Activated CD4-positive, alpha-beta T cell treated with anti-CD3 and anti-CD28 coated beads for 1 hour (primary cell): Measurements from ENCODE around the gene CAMK2G.
"Not testable (repeated sequence)": the region's sequence is repeated elsewhere in the genome, so short reads cannot be mapped to it uniquely, and the experiment has no call there.

ENCODE experiments used
- DNase-seq: peaks from one replicate; pipeline ENCODE4 v3.0.0-alpha.2; 2020

Gene CAMK2G

GRCh38 chr10:73838008-73838567 is 36.3 kb downstream of the CAMK2G start:
- DNase-seq, result no peak

GRCh38 chr10:73837072-73837471 is 37.3 kb downstream of the CAMK2G start:
- DNase-seq, result no peak

- DNase-seq, result no peak
Measured at GRCh38 chr10:73836427-73836980, 37.9 kb downstream of the CAMK2G start.

- DNase-seq, result not testable (repeated sequence)
Measured at GRCh38 chr10:73829090-73829489, 45.3 kb downstream of the CAMK2G start.

- DNase-seq, result no peak
Measured at GRCh38 chr10:73828161-73828560, 46.2 kb downstream of the CAMK2G start.

- DNase-seq, result no peak
Measured at GRCh38 chr10:73827346-73828089, 46.8 kb downstream of the CAMK2G start.

GRCh38 chr10:73824146-73824725 is 50.1 kb downstream of the CAMK2G start:
- DNase-seq, result no peak

- no peak for DNase-seq
Measured at GRCh38 chr10:73823391-73823790, 51.0 kb downstream of the CAMK2G start.

- no peak for DNase-seq
Measured at GRCh38 chr10:73819513-73820093, 54.8 kb downstream of the CAMK2G start.

- no peak for DNase-seq
Measured at GRCh38 chr10:73819081-73819480, 55.3 kb downstream of the CAMK2G start.

GRCh38 chr10:73818402-73818801 is 56.0 kb downstream of the CAMK2G start:
- no peak for DNase-seq

GRCh38 chr10:73817826-73818225 is 56.5 kb downstream of the CAMK2G start:
- DNase-seq, result no peak

GRCh38 chr10:73816917-73817729 is 57.2 kb downstream of the CAMK2G start:
- no peak for DNase-seq

GRCh38 chr10:73815719-73816030 is 58.7 kb downstream of the CAMK2G start:
- DNase-seq, result no peak

- DNase-seq, result no peak
Measured at GRCh38 chr10:73814896-73815718, 59.2 kb downstream of the CAMK2G start.

- no peak for DNase-seq
Measured at GRCh38 chr10:73814276-73814895, 60.0 kb downstream of the CAMK2G start.

- DNase-seq, result no peak
Measured at GRCh38 chr10:73813333-73813732, 61.0 kb downstream of the CAMK2G start.

GRCh38 chr10:73812657-73813056 is 61.7 kb downstream of the CAMK2G start:
- no peak for DNase-seq

GRCh38 chr10:73810735-73811465 is 63.5 kb downstream of the CAMK2G start:
- DNase-seq, result peak; percentile 37

GRCh38 chr10:73810358-73810734 is 64.0 kb downstream of the CAMK2G start:
- DNase-seq, result no peak
